ENCODE results near the gene ARRB1. TPM values are rescaled to one million over a fixed set of nuclear protein-coding genes. Genes with fewer than 3 reads are reported as not detected.

The ARRB1 gene
- total RNA-seq, 1 experiment from 2014 or later, result 90.1 TPM

- TF ChIP-seq E2F4 (CRISPR knock-in tag; IDR thresholded peaks at IDR 0.05; ENCODE audit: borderline replicate concordance, low read depth) (no peak), AR (CRISPR knock-in tag; IDR thresholded peaks at IDR 0.05) (no peak), SOX15 (CRISPR knock-in tag; IDR thresholded peaks at IDR 0.05) (no peak), ZNF281 (CRISPR knock-in tag; IDR thresholded peaks at IDR 0.05) (no peak), MAX (CRISPR knock-in tag; IDR thresholded peaks at IDR 0.05) (no peak), ZNF425 (CRISPR knock-in tag; conservative IDR thresholded peaks at IDR 0.05) (no peak), ELF4 (CRISPR knock-in tag; IDR thresholded peaks at IDR 0.05; ENCODE audit: low read depth) (no peak), NR2C2 (CRISPR knock-in tag; IDR thresholded peaks at IDR 0.05) (no peak)
Measured at GRCh38 chr11:75347781-75348566, 3.5 kb downstream of the ARRB1 start (continued).

GRCh38 chr11:75346912-75347647 is 4.4 kb downstream of the ARRB1 start:
- ChIA-PET CTCF (interaction anchor here (1.4 to 6.9 kb wide), 3 partner anchors 7 to 76 kb away, joined by 4 to 34 read pairs (median 4); no protein-coding TSS in a partner anchor), POLR2A (no interaction called here)
- DNase-seq (ENCODE audit: low spot score) (no peak), ATAC-seq (no peak)
- peak overlapping the region; percentile 69 for H3K27ac Mint-ChIP-seq
- H3K9me3 Mint-ChIP-seq, result no peaks in the 10 kb centered on the region
- peaks cover 90% of the 10 kb centered on the region for H3K4me1 Mint-ChIP-seq
- TF ChIP-seq ATF1 (CRISPR knock-in tag; IDR thresholded peaks at IDR 0.05), result no peak
- peaks cover 8% of the 10 kb centered on the region for H3K27me3 Mint-ChIP-seq (ENCODE audit: low read depth)
- no peak overlapping the region for H3K4me3 Mint-ChIP-seq
- peaks cover 5% of the 10 kb centered on the region; the same call in 1 of the 2 replicates for H3K36me3 Mint-ChIP-seq

GRCh38 chr11:75346296-75346695 is 5.2 kb downstream of the ARRB1 start:
- ATAC-seq (no peak), DNase-seq (ENCODE audit: low spot score) (no peak)
- ChIA-PET POLR2A (no interaction called here), CTCF (interaction anchor here (0.6 kb wide), 1 partner anchor 19 kb away, joined by 3 read pairs; no protein-coding TSS in a partner anchor)
- Mint-ChIP-seq H3K27me3 (ENCODE audit: low read depth) (peaks cover 8% of the 10 kb centered on the region), H3K4me1 (peaks cover 97% of the 10 kb centered on the region), H3K4me3 (peak overlapping the region; percentile 18; the same call in 1 of the 2 replicates), H3K36me3 (peaks cover 5% of the 10 kb centered on the region; the same call in 1 of the 2 replicates), H3K27ac (peak overlapping the region; percentile 69), H3K9me3 (no peaks in the 10 kb centered on the region)
- no peak for TF ChIP-seq E2F4 (CRISPR knock-in tag; IDR thresholded peaks at IDR 0.05; ENCODE audit: borderline replicate concordance, low read depth)
- no peak for TF ChIP-seq ATF6 (CRISPR knock-in tag; IDR thresholded peaks at IDR 0.05)
- TF ChIP-seq STAT6 (CRISPR knock-in tag; conservative IDR thresholded peaks at IDR 0.05; ENCODE audit: low read depth), result no peak
- TF ChIP-seq ETV6 (CRISPR knock-in tag; IDR thresholded peaks at IDR 0.05), result no peak
